Measurements from ENCODE around the gene PRDM16. TPM values are rescaled to one million over a fixed set of nuclear protein-coding genes. Genes with fewer than 3 reads are reported as not detected.

PRDM16 gene
- total RNA-seq, 1 donor from 2014 or later, result 84.2 TPM

GRCh38 chr1:3352299-3352951 lies 283.4 kb downstream of the PRDM16 start:
- Histone ChIP-seq H3K4me3 (peak overlapping the region; percentile 36 to 40), H3K27me3 (no peaks in the 10 kb centered on the region), H3K9me3 (no peaks in the 10 kb centered on the region), H3K27ac (peak overlapping the region; percentile 89 to 98), H3K36me3 (no peaks in the 10 kb centered on the region), H3K4me1 (peaks cover 70 to 95% of the 10 kb centered on the region in 2 donors)
- intact Hi-C loops (cut with DNase I), result loop anchor here (2.0 to 5.0 kb wide), 3 partner anchors 160 to 425 kb away; partner anchors contain the start of gene PRDM16
- no peak for TF ChIP-seq CTCF (IDR thresholded peaks at IDR 0.05)
- DNase-seq (ENCODE audit: low spot score in 2 of 2), result peak; percentile 71 to 95

GRCh38 chr1:3352952-3353331 lies 283.9 kb downstream of the PRDM16 start:
- H3K4me3 ChIP-seq, result peak overlapping the region in 1 of 2 donors; percentile 32
- H3K27ac ChIP-seq, result peak overlapping the region; percentile 89 to 98
- intact Hi-C loops (cut with DNase I), result loop anchor here (1.0 to 5.0 kb wide), 4 partner anchors 13 to 426 kb away; partner anchors contain the start of gene PRDM16
- no peaks in the 10 kb centered on the region for H3K36me3 ChIP-seq
- no peaks in the 10 kb centered on the region for H3K27me3 ChIP-seq
- TF ChIP-seq CTCF (IDR thresholded peaks at IDR 0.05), result no peak
- DNase-seq (ENCODE audit: low spot score in 2 of 2), result no peak
- H3K4me1 ChIP-seq, result peaks cover 65 to 95% of the 10 kb centered on the region in 2 donors
- no peaks in the 10 kb centered on the region for H3K9me3 ChIP-seq

GRCh38 chr1:3353876-3354275 lies 284.9 kb downstream of the PRDM16 start:
- DNase-seq (ENCODE audit: low spot score in 2 of 2), result no peak
- H3K4me3 ChIP-seq, result no peak overlapping the region
- peak overlapping the region; percentile 89 to 98 for H3K27ac ChIP-seq
- peaks cover 0 to under 1% of the 10 kb centered on the region in 2 donors for H3K36me3 ChIP-seq
- no peaks in the 10 kb centered on the region for H3K27me3 ChIP-seq
- H3K9me3 ChIP-seq, result no peaks in the 10 kb centered on the region
- intact Hi-C loops (cut with DNase I), result loop anchor here (1.0 to 5.0 kb wide), 5 partner anchors 12 to 427 kb away; partner anchors contain the start of gene PRDM16
- H3K4me1 ChIP-seq, result peaks cover 60 to 86% of the 10 kb centered on the region in 2 donors
- no peak for TF ChIP-seq CTCF (IDR thresholded peaks at IDR 0.05)

GRCh38 chr1:3355089-3355488 lies 286.1 kb downstream of the PRDM16 start:
- no peak for TF ChIP-seq CTCF (IDR thresholded peaks at IDR 0.05)
- H3K27ac ChIP-seq, result peak overlapping the region; percentile 89 to 98
- no peaks in the 10 kb centered on the region for H3K27me3 ChIP-seq
- H3K9me3 ChIP-seq, result no peaks in the 10 kb centered on the region
- no peak for DNase-seq (ENCODE audit: low spot score in 2 of 2)
- H3K4me1 ChIP-seq, result peaks cover 50 to 74% of the 10 kb centered on the region in 2 donors
- H3K36me3 ChIP-seq, result peaks cover 0 to 6% of the 10 kb centered on the region in 2 donors
- intact Hi-C loops (cut with DNase I), result loop anchor here (2.0 kb wide), 1 partner anchor 220 kb away; no protein-coding TSS in a partner anchor
- peak overlapping the region in 1 of 2 donors; percentile 24 for H3K4me3 ChIP-seq

GRCh38 chr1:3355894-3356826 lies 287.2 kb downstream of the PRDM16 start:
- H3K27me3 ChIP-seq, result no peaks in the 10 kb centered on the region
- H3K27ac ChIP-seq, result peak overlapping the region; percentile 89 to 98

More at GRCh38 chr1:3355894-3356826, 287.2 kb downstream of the PRDM16 start:
- no peaks in the 10 kb centered on the region for H3K9me3 ChIP-seq
- H3K36me3 ChIP-seq, result peaks cover 0 to 6% of the 10 kb centered on the region in 2 donors
- intact Hi-C loops (cut with DNase I), result loop anchor here (2.0 kb wide), 1 partner anchor 221 kb away; no protein-coding TSS in a partner anchor
- DNase-seq (ENCODE audit: low spot score in 2 of 2), result no peak
- peak overlapping the region; percentile 40 to 53 for H3K4me3 ChIP-seq
- peaks cover 44 to 63% of the 10 kb centered on the region in 2 donors for H3K4me1 ChIP-seq
- TF ChIP-seq CTCF (IDR thresholded peaks at IDR 0.05), result peak in 1 of 3 experiments; percentile 24

Measured in ascending aorta (tissue), 2 donors.